OCI-LY7 (cell line): ENCODE measurements around the gene METAP2. TPM values are rescaled to one million over a fixed set of nuclear protein-coding genes. Genes with fewer than 3 reads are reported as not detected.

Source experiments
- BruUV-seq: library from RNA; stranded (reverse); fragments of 400-500 nt; replicated peaks from 2 replicates; lab custom pipeline; 2021; lab: Mats Ljungman, UMichigan
- CTCF ChIA-PET: fragments of 300-600 bp; sonication (Branson Sonifier 250); formaldehyde crosslinking; loops from one replicate; lab custom pipeline; 2022; ENCODE audit warnings: antibody characterized with exemption; ENCODE audit not compliant: unreplicated experiment; lab: Charles Lee
- POLR2A ChIA-PET: fragments of 300-600 bp; sonication (Branson Sonifier 250); formaldehyde crosslinking; loops from one replicate; lab custom pipeline; 2022; ENCODE audit warnings: antibody characterized with exemption; lab: Charles Lee
- DNase-seq: peaks from one replicate; pipeline ENCODE4 v3.0.0-alpha.2; 2015; ENCODE audit warnings: low spot score
- H2AFZ ChIP-seq: fragments of 200-600 bp; sonication (generic), shearing (Covaris generic); 2 replicates; pipeline ENCODE4 v1.6.1; 2014; ENCODE audit warnings: mild to moderate bottlenecking, antibody characterized with exemption, low read length, moderate library complexity
- H3K27ac ChIP-seq: fragments of 200-600 bp; sonication (generic); 2 replicates; pipeline ENCODE4 v1.5.1; 2014; ENCODE audit warnings: mixed run types, low read depth, mild to moderate bottlenecking, moderate library complexity, low read length, inconsistent platforms; ENCODE audit not compliant: poor library complexity, severe bottlenecking
- H3K36me3 ChIP-seq: fragments of 200-600 bp; sonication (generic); 2 replicates; pipeline ENCODE4 v1.6.1; 2014; ENCODE audit warnings: mild to moderate bottlenecking, antibody characterized with exemption, low read length, moderate library complexity, mixed read lengths; ENCODE audit not compliant: insufficient read depth
- H3K4me1 ChIP-seq: fragments of 200-600 bp; sonication (generic); 2 replicates; pipeline ENCODE4 v1.5.1; 2014; ENCODE audit warnings: mild to moderate bottlenecking, low read length; ENCODE audit not compliant: insufficient read depth, poor library complexity, severe bottlenecking
- H3K4me2 ChIP-seq: fragments of 200-600 bp; sonication (generic); 2 replicates; pipeline ENCODE4 v1.6.1; 2014; ENCODE audit warnings: mild to moderate bottlenecking, low read length
- H3K4me3 ChIP-seq: fragments of 200-600 bp; sonication (generic); 2 replicates; pipeline ENCODE4 v1.5.1; 2014; ENCODE audit warnings: mild to moderate bottlenecking, low read depth, low read length; ENCODE audit not compliant: poor library complexity, severe bottlenecking
- H3K79me2 ChIP-seq: fragments of 200-600 bp; sonication (generic); 2 replicates; pipeline ENCODE4 v1.6.1; 2016; ENCODE audit warnings: low read depth, mild to moderate bottlenecking, low read length, moderate library complexity, mixed read lengths; ENCODE audit not compliant: insufficient read depth
- H3K9me2 ChIP-seq: fragments of 200-600 bp; sonication (generic); 2 replicates; pipeline ENCODE4 v1.6.1; 2016; ENCODE audit warnings: mild to moderate bottlenecking, low read length, mixed read lengths; ENCODE audit not compliant: insufficient read depth
- H3K9me3 ChIP-seq: fragments of 200-600 bp; sonication (generic); 2 replicates; pipeline ENCODE4 v1.6.1; 2014; ENCODE audit warnings: mild to moderate bottlenecking, mixed run types, low read length, mixed read lengths
- H4K20me1 ChIP-seq: fragments of 200-600 bp; sonication (generic); 2 replicates; pipeline ENCODE4 v1.6.1; 2014; ENCODE audit warnings: mild to moderate bottlenecking, antibody characterized with exemption, low read length, moderate library complexity, mixed read lengths; ENCODE audit not compliant: insufficient read depth
- CTCF ChIP-seq: fragments of 200-600 bp; sonication (generic); conservative IDR thresholded peaks from 2 replicates; pipeline ENCODE4 v1.5.1; 2014; ENCODE audit warnings: mild to moderate bottlenecking, antibody characterized with exemption, low read length, moderate library complexity, mixed read lengths
- EZH2phosphoT487 ChIP-seq: fragments of 200-600 bp; sonication (generic); IDR thresholded peaks from 2 replicates; pipeline ENCODE4 v1.6.1; 2018; ENCODE audit warnings: low read depth, borderline replicate concordance, mild to moderate bottlenecking, mixed run types, antibody characterized with exemption, low read length, moderate library complexity, mixed read lengths
- intact Hi-C: fragments of 100-400 bp; cut with micrococcal nuclease; formaldehyde crosslinking; loops from one replicate; pipeline ENCODE4 v1.10.0; 2022; ENCODE audit not compliant: unreplicated experiment
- total RNA-seq, 2 experiments: library from RNA; depleted of rRNA in 1 of 2; stranded (reverse); fragments of >200 nt in 1 of 2; shearing (Covaris generic) in 1 of 2; gene quantifications; 2 replicates each; pipeline ENCODE4 v1.2.3, GENCODE V29; 2014 to 2022

METAP2 gene
- total RNA-seq, 2 experiments from 2014 or later = 90.3 to 177 TPM

- no peak overlapping the region for H3K4me2 ChIP-seq
- ChIA-PET POLR2A (interaction anchor here (0.6 to 2.6 kb wide), 13 partner anchors 9 to 1019 kb away, joined by 3 to 10 read pairs (median 3); no protein-coding TSS in a partner anchor), CTCF (interaction anchor here (1.2 kb wide), 1 partner anchor 9 kb away, joined by 4 read pairs; no protein-coding TSS in a partner anchor)
- TF ChIP-seq CTCF (no peak), EZH2phosphoT487 (no peak)
- DNase-seq = no peak
- H3K4me1 ChIP-seq = peaks cover 7% of the 10 kb centered on the region
- no peaks in the 10 kb centered on the region for H4K20me1 ChIP-seq
- no peaks in the 10 kb centered on the region for H3K36me3 ChIP-seq
- BruUV-seq = no TSS peak
- H3K9me2 ChIP-seq = no peaks in the 10 kb centered on the region
- H3K79me2 ChIP-seq = no peaks in the 10 kb centered on the region
- H2AFZ ChIP-seq = no peak overlapping the region
- no peaks in the 10 kb centered on the region for H3K9me3 ChIP-seq
- no peak overlapping the region for H3K27ac ChIP-seq
- no peak overlapping the region for H3K4me3 ChIP-seq
- intact Hi-C loops = no loop called here
These were observed 64.7 kb downstream of the METAP2 start for GRCh38 chr12:95538656-95539055.

- intact Hi-C loops = no loop called here
- POLR2A ChIA-PET = interaction anchor here (0.7 kb wide), 2 partner anchors 848 to 996 kb away, joined by 4 to 12 read pairs; no protein-coding TSS in a partner anchor
- TF ChIP-seq EZH2phosphoT487 (no peak), CTCF (no peak)
These were observed 67.5 kb downstream of the METAP2 start for GRCh38 chr12:95541436-95541835.

GRCh38 chr12:95543305-95543704 lies 69.4 kb downstream of the METAP2 start:
- Histone ChIP-seq H3K9me2 (no peaks in the 10 kb centered on the region), H3K79me2 (0 out of 2 replicates have a peak, but pooled peaks cover 9% of the 10 kb centered on the region), H3K9me3 (no peaks in the 10 kb centered on the region), H4K20me1 (no peaks in the 10 kb centered on the region), H3K27ac (no peak overlapping the region), H3K4me3 (no peak overlapping the region), H2AFZ (no peak overlapping the region), H3K36me3 (no peaks in the 10 kb centered on the region), H3K4me2 (no peak overlapping the region), H3K4me1 (peaks cover 13% of the 10 kb centered on the region)
- intact Hi-C loops = no loop called here
- no TSS peak for BruUV-seq
- ChIA-PET CTCF (no interaction called here), POLR2A (interaction anchor here (0.6 kb wide), 1 partner anchor 12 kb away, joined by 4 read pairs; no protein-coding TSS in a partner anchor)
- no peak for DNase-seq
- TF ChIP-seq CTCF = no peak
- TF ChIP-seq EZH2phosphoT487 = no peak

More at GRCh38 chr12:95541436-95541835, 67.5 kb downstream of the METAP2 start:
- Histone ChIP-seq H3K36me3 (no peaks in the 10 kb centered on the region), H3K4me2 (no peak overlapping the region), H3K9me3 (no peaks in the 10 kb centered on the region), H3K79me2 (no peaks in the 10 kb centered on the region), H2AFZ (no peak overlapping the region), H3K27ac (no peak overlapping the region), H4K20me1 (no peaks in the 10 kb centered on the region), H3K4me1 (peaks cover 2% of the 10 kb centered on the region), H3K4me3 (no peak overlapping the region), H3K9me2 (no peaks in the 10 kb centered on the region)
- CTCF ChIA-PET = no interaction called here
- DNase-seq = no peak
- no TSS peak for BruUV-seq
